ENCODE results near the gene IL36A.

IL36A gene

GRCh38 chr2:113050921-113051895 lies 45.9 kb downstream of the IL36A start:
- peaks cover 5% of the 10 kb centered on the region for H3K9me3 ChIP-seq (ENCODE audit: insufficient read depth, low read length, severe bottlenecking)
- no peak for ATAC-seq (ENCODE audit: insufficient read depth, low read depth)
- no peaks in the 10 kb centered on the region for H3K27me3 ChIP-seq (ENCODE audit: insufficient read depth, low read length, poor library complexity)
- no peak overlapping the region for H3K4me2 ChIP-seq (ENCODE audit: insufficient read depth, low read length)
- H3K36me3 ChIP-seq (ENCODE audit: insufficient read depth, low read length) = no peaks in the 10 kb centered on the region
- no peak overlapping the region for H3K9ac ChIP-seq (ENCODE audit: low read depth, low read length)
- H4K20me1 ChIP-seq (ENCODE audit: insufficient read depth, low read length) = no peaks in the 10 kb centered on the region
- no peak for DNase-seq
- H3K4me3 ChIP-seq (ENCODE audit: low read depth in 1 of 2, low read length in 2 of 2) = no peak overlapping the region
- no peaks in the 10 kb centered on the region for H3K79me2 ChIP-seq (ENCODE audit: insufficient read depth, low read length)
- no peak overlapping the region for H2AFZ ChIP-seq (ENCODE audit: low read depth, low read length)
- TF ChIP-seq CTCF (IDR thresholded peaks at IDR 0.05; ENCODE audit: borderline replicate concordance, extremely low read depth, low read length, poor library complexity, severe bottlenecking) (peak; percentile 27), EZH2 (IDR thresholded peaks at IDR 0.05; ENCODE audit: borderline replicate concordance, low read depth, low read length, severe bottlenecking) (no peak)
- H3K4me1 ChIP-seq (ENCODE audit: insufficient read depth, low read length) = no peaks in the 10 kb centered on the region
- H3K27ac ChIP-seq (ENCODE audit: low read length) = no peak overlapping the region

GRCh38 chr2:113052396-113052917 lies 47.2 kb downstream of the IL36A start, which contains the start of gene IL36B:
IL36B (minus strand) TSS chr2:113052867.
- Histone ChIP-seq H3K4me1 (ENCODE audit: insufficient read depth, low read length) (no peaks in the 10 kb centered on the region), H3K27ac (ENCODE audit: low read length) (no peak within 1 kb of the TSS), H3K9me3 (ENCODE audit: insufficient read depth, low read length, severe bottlenecking) (peaks cover 5% of the 10 kb centered on the region), H3K79me2 (ENCODE audit: insufficient read depth, low read length) (no peaks in the 10 kb centered on the region), H3K9ac (ENCODE audit: low read depth, low read length) (no peak within 1 kb of the TSS), H4K20me1 (ENCODE audit: insufficient read depth, low read length) (no peaks in the 10 kb centered on the region), H3K27me3 (ENCODE audit: insufficient read depth, low read length, poor library complexity) (no peaks in the 10 kb centered on the region), H3K36me3 (ENCODE audit: insufficient read depth, low read length) (no peaks in the 10 kb centered on the region), H3K4me3 (ENCODE audit: low read depth in 1 of 2, low read length in 2 of 2) (no peak within 1 kb of the TSS), H2AFZ (ENCODE audit: low read depth, low read length) (no peak within 1 kb of the TSS), H3K4me2 (ENCODE audit: insufficient read depth, low read length) (no peak within 1 kb of the TSS)
- ATAC-seq (ENCODE audit: insufficient read depth, low read depth) (no peak), DNase-seq (no peak)
- TF ChIP-seq CTCF (IDR thresholded peaks at IDR 0.05; ENCODE audit: borderline replicate concordance, extremely low read depth, low read length, poor library complexity, severe bottlenecking) (no peak), EZH2 (IDR thresholded peaks at IDR 0.05; ENCODE audit: borderline replicate concordance, low read depth, low read length, severe bottlenecking) (no peak)

GRCh38 chr2:113053666-113054065 lies 48.4 kb downstream of the IL36A start:
- no peak overlapping the region for H3K9ac ChIP-seq (ENCODE audit: low read depth, low read length)
- TF ChIP-seq EZH2 (IDR thresholded peaks at IDR 0.05; ENCODE audit: borderline replicate concordance, low read depth, low read length, severe bottlenecking) = no peak
- no peak for TF ChIP-seq CTCF (IDR thresholded peaks at IDR 0.05; ENCODE audit: borderline replicate concordance, extremely low read depth, low read length, poor library complexity, severe bottlenecking)
- no peaks in the 10 kb centered on the region for H4K20me1 ChIP-seq (ENCODE audit: insufficient read depth, low read length)
- H3K9me3 ChIP-seq (ENCODE audit: insufficient read depth, low read length, severe bottlenecking) = peaks cover 5% of the 10 kb centered on the region
- H3K27ac ChIP-seq (ENCODE audit: low read length) = no peak overlapping the region
- H3K4me3 ChIP-seq (ENCODE audit: low read depth in 1 of 2, low read length in 2 of 2) = no peak overlapping the region
- no peak for DNase-seq
- no peaks in the 10 kb centered on the region for H3K36me3 ChIP-seq (ENCODE audit: insufficient read depth, low read length)
- no peak for ATAC-seq (ENCODE audit: insufficient read depth, low read depth)
- H3K4me1 ChIP-seq (ENCODE audit: insufficient read depth, low read length) = no peaks in the 10 kb centered on the region
- H3K27me3 ChIP-seq (ENCODE audit: insufficient read depth, low read length, poor library complexity) = no peaks in the 10 kb centered on the region
- no peak overlapping the region for H3K4me2 ChIP-seq (ENCODE audit: insufficient read depth, low read length)
- H2AFZ ChIP-seq (ENCODE audit: low read depth, low read length) = no peak overlapping the region
- H3K79me2 ChIP-seq (ENCODE audit: insufficient read depth, low read length) = no peaks in the 10 kb centered on the region

All from DND-41 (cell line).